ENCODE data around the gene NFIC. TPM values are rescaled to one million over a fixed set of nuclear protein-coding genes. Genes with fewer than 3 reads are reported as not detected.
A peak's percentile ranks its signal among the peaks of the same experiment; 100 is the strongest.

NFIC gene
- total RNA-seq, 2 donors from 2014 or later: 42.0 to 71.3 TPM

DNA sequence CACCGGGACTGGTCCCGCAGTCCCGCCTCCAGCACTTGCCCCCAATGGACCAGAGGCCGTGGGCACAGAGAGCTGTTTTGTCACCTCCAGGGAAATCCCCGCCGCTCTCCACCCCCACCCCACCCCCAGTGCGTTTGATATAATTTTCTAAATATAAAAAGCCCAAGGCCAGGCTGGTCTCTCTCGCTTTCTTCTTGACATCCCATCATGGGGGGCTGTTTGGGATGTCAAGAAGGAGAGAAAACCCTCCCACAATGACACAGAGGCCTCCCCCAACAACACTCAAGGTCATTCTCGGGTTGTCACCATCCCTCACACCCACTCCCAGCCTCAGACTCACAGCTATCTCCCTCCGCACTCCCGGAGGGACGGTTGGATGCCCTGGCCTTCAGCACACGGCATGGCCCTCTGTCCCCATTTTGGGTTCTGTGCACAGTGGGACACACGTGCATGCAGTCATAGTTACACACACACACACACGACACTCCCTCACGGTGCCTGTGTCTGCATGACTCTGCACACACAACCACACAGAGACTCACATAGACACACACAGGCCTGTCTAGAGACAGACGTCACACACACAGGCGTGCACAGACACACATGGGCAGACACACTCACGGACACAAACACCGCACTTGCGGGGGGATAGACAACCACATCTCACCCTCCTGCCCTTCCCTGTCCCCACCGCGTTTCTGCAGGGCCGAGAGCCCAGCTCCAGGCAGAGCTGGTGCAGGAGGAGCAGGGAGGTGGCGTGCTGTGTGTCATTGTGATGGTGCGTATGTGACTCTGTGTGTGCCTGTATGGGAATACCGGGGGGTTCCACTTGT lies 4.8 kb upstream of the NFIC start:
- Histone ChIP-seq H3K9me3 (no peaks in the 10 kb centered on the region), H3K27ac (peak overlapping the region; percentile 74), H3K27me3 (no peaks in the 10 kb centered on the region), H3K9ac (ENCODE audit: low read depth in 2 of 2, low read length in 2 of 2) (peak overlapping the region; percentile 84 to 92), H3K36me3 (no peaks in the 10 kb centered on the region), H3K4me1 (peaks cover 7% of the 10 kb centered on the region), H3K4me3 (peak overlapping the region; percentile 61)
- TF ChIP-seq, protein P1, sequence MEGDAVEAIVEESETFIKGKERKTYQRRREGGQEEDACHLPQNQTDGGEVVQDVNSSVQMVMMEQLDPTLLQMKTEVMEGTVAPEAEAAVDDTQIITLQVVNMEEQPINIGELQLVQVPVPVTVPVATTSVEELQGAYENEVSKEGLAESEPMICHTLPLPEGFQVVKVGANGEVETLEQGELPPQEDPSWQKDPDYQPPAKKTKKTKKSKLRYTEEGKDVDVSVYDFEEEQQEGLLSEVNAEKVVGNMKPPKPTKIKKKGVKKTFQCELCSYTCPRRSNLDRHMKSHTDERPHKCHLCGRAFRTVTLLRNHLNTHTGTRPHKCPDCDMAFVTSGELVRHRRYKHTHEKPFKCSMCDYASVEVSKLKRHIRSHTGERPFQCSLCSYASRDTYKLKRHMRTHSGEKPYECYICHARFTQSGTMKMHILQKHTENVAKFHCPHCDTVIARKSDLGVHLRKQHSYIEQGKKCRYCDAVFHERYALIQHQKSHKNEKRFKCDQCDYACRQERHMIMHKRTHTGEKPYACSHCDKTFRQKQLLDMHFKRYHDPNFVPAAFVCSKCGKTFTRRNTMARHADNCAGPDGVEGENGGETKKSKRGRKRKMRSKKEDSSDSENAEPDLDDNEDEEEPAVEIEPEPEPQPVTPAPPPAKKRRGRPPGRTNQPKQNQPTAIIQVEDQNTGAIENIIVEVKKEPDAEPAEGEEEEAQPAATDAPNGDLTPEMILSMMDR (IDR thresholded peaks at IDR 0.05): no peak
- intact Hi-C loops (cut with DNase I): no loop called here
- no peak for DNase-seq

DNA sequence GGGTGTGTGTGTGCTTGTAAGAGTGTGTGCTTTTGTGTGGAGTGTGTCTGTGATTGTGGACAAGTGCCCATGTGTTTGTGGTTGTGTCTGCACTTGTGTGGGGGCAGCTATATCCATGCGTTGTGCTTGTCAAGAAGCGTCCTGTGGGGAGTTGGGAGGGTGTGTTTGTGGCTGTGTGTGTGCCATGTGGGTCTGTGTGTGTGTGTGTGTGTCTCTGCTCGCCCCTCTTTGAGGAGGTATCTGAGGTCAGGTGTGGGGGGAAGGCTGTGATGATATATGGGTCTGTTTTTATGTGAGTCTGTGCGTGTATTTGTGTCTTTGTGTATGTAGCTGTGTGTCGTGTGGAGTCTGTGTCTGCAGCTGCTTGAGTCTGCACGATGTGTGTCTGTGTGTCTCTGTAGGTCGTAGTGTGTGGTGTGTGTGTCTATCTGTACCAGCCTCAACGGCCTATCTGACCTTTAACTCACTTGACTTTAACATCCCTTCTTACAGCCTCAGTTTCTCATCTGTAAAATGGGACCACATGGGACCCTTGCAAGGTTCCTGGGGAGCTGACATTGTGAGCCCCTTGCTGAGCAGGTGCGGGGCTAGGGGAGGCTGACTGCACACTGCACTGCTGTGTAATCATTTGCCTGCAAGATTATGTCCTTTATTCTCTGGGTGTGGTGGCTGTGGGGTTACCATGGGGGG lies 4.0 kb upstream of the NFIC start:
- Histone ChIP-seq H3K9me3 (no peaks in the 10 kb centered on the region), H3K27ac (no peak overlapping the region), H3K4me3 (no peak overlapping the region), H3K36me3 (no peaks in the 10 kb centered on the region), H3K9ac (ENCODE audit: low read depth in 2 of 2, low read length in 2 of 2) (peak overlapping the region in 1 of 2 donors; percentile 16), H3K27me3 (no peaks in the 10 kb centered on the region), H3K4me1 (peaks cover 7% of the 10 kb centered on the region)
- intact Hi-C loops (cut with DNase I): no loop called here
- TF ChIP-seq, protein P1 (IDR thresholded peaks at IDR 0.05): no peak
- DNase-seq: no peak

DNA sequence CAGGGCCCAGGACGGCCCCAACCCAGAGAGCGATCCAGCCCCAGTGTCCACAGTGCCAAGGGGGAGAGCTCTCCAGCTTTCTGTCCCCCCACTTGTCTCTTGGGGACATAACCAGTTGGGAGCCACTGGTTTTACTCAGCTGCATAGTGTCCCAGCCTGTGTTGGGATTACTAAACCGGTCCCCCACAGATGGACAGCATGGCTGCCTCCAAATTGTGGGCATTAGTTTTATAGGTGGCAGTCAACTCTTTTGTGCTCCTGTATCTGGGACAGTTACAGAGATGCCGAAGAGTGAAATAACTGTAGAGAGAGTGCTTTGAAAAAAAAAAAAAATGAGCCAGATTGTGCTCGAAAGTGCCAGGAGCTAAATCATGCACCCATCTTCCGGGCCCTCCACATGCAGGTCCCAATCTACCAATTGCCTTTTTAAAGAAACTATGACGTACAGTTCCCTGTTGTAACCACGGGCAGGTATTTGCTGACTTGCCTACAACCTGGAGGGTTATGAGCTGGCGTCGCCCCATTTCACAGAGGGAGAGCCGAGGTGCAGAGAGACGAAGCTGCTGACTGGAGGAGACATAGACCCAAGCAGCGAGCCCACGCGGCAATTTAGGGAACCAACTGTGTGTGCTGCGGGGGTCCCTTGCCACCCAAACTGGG lies 2.4 kb upstream of the NFIC start:
- no peaks in the 10 kb centered on the region for H3K27me3 ChIP-seq
- H3K9ac ChIP-seq (ENCODE audit: low read depth in 2 of 2, low read length in 2 of 2): no peak overlapping the region
- TF ChIP-seq, protein P1 (IDR thresholded peaks at IDR 0.05): no peak
- no peaks in the 10 kb centered on the region for H3K4me1 ChIP-seq
- H3K27ac ChIP-seq: no peak overlapping the region
- no peak overlapping the region for H3K4me3 ChIP-seq
- no peaks in the 10 kb centered on the region for H3K9me3 ChIP-seq
- DNase-seq: no peak
- intact Hi-C loops (cut with DNase I): no loop called here
- no peaks in the 10 kb centered on the region for H3K36me3 ChIP-seq

DNA sequence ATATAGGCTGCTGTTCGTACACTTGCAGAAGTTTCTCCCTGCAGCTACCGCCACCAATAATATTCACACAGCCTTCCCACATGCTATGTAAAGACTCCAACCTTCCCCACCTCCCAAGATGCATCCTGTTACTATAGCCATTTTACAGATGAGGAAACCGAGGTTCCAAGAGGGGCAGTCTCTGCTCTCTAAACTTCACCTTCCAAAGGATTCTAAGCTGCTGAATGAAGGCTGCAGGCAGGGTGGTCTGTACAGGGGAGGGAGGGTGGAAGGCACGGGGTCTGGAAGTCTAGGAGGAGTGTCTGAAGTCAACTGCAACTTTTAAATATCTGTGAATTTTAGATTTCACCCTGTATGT lies 1.9 kb upstream of the NFIC start:
- no peaks in the 10 kb centered on the region for H3K9me3 ChIP-seq
- no peaks in the 10 kb centered on the region for H3K36me3 ChIP-seq
- intact Hi-C loops (cut with DNase I): no loop called here
- no peak overlapping the region for H3K4me3 ChIP-seq
- no peaks in the 10 kb centered on the region for H3K27me3 ChIP-seq
- TF ChIP-seq, protein P1 (IDR thresholded peaks at IDR 0.05): no peak
- H3K27ac ChIP-seq: no peak overlapping the region
- no peaks in the 10 kb centered on the region for H3K4me1 ChIP-seq
- H3K9ac ChIP-seq (ENCODE audit: low read depth in 2 of 2, low read length in 2 of 2): no peak overlapping the region
- DNase-seq: no peak

DNA sequence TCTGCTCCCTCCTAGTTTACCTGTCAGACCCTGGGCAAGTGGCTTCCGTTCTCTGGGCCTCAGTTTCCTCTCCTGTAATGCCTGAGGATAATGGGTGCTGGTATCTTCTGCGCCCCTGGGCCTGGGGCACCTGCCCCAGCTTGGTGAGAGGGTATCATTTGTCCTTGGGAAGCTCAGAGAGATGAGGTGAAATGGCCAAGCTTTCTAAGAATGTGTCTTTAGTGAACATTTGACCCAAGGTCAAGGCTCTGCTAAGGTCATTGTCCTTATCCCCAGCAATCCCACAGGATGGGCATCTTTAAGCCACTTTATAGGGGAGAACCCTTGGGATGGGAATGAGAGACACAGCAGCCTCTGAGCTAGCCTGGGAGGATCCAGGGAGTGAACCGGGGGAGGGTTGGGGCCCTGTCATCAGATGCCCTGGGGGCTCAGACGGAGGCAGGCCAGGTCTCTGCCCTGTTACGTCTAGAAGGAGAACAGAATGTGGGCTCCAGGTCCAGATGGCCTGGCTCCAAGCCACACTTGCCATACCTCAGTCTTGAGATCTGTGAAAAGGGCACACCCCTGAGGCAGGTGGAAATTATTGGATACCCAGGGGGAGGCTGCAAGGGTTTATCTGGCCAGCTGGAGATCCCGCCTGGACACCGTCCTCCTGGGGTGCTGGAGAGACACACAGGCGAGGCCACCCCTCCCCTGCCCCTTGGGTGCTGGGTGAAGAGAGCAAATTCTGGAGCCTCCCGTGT lies 1.1 kb upstream of the NFIC start:
- peak overlapping the region; percentile 81 for H3K27ac ChIP-seq
- peak overlapping the region; percentile 28 to 30 for H3K9ac ChIP-seq (ENCODE audit: low read depth in 2 of 2, low read length in 2 of 2)
- H3K27me3 ChIP-seq: no peaks in the 10 kb centered on the region
- no peaks in the 10 kb centered on the region for H3K36me3 ChIP-seq
- TF ChIP-seq, protein P1 (IDR thresholded peaks at IDR 0.05): no peak
- no peaks in the 10 kb centered on the region for H3K9me3 ChIP-seq
- intact Hi-C loops (cut with DNase I): no loop called here
- DNase-seq: peak; percentile 38
- no peaks in the 10 kb centered on the region for H3K4me1 ChIP-seq
- H3K4me3 ChIP-seq: peak overlapping the region; percentile 64

All from colonic mucosa (tissue), 4 donors.